Activated CD8-positive, alpha-beta memory T cell treated with anti-CD3 and anti-CD28 coated beads, Interleukin-2, amount 50 U/mL, for 4 hours (primary cell): ENCODE results near the gene COMMD2.

ENCODE experiments used
- DNase-seq: peaks from one replicate; pipeline ENCODE4 v3.0.0-alpha.2; 2020

The COMMD2 gene

GRCh38 chr3:149702691-149703441 is 49.4 kb downstream of the COMMD2 start:
- no peak for DNase-seq

- no peak for DNase-seq
These were observed 50.3 kb downstream of the COMMD2 start for GRCh38 chr3:149701977-149702350.

GRCh38 chr3:149701206-149701976 is 50.9 kb downstream of the COMMD2 start:
- DNase-seq: no peak
